K562 (cell line): ENCODE results near the gene CHRM1. TPM values are rescaled to one million over a fixed set of nuclear protein-coding genes. Genes with fewer than 3 reads are reported as not detected.

Experiments
- ATAC-seq: fragments of 200-7000 bp; cut with Tn5 transposase; 3 replicates; pipeline ENCODE4 v1.9.1; 2020; ENCODE audit warnings: moderate library complexity
- BruUV-seq: library from RNA; stranded (reverse); fragments of 400-500 nt; replicated peaks from 2 replicates; lab custom pipeline; 2021; lab: Mats Ljungman, UMichigan
- CTCF ChIA-PET: fragments of 300-600 bp; formaldehyde crosslinking; extraction: SDS; loops from one replicate; lab custom pipeline; 2021; ENCODE audit warnings: low intra/inter-chr PET ratio; lab: Yijun Ruan, JAX
- POLR2A ChIA-PET: fragments of 300-600, 350-650 bp; sonication (Branson Sonifier 250); formaldehyde crosslinking; extraction: SDS; loops from one replicate; lab custom pipeline; 2021; ENCODE audit warnings: antibody characterized with exemption, inconsistent platforms; lab: Yijun Ruan, JAX
- DNase-seq, 4 experiments: peaks; one replicate each; pipeline versions ENCODE4 v3.0.0 to v3.0.0-alpha.2; 2011 to 2018; ENCODE audit warnings: low spot score in 3 of 4, mixed read lengths in 3 of 4; ENCODE audit errors: extremely low read depth in 1 of 4
- FAIRE-seq: peaks from 2 replicates; lab custom pipeline; 2011; peaks lifted over from hg19 to GRCh38; lab: Jason Lieb, UNC
- H2AFZ ChIP-seq: 2 replicates; pipeline ENCODE4 v1.6.0; 2011; ENCODE audit warnings: low read depth, low read length, control low read depth, inconsistent platforms
- H3K27ac ChIP-seq: fragments of 200-600 bp; 3 replicates; pipeline ENCODE4 v1.8.0; 2011; ENCODE audit warnings: low read depth, mild to moderate bottlenecking, control low read depth, inconsistent platforms, low read length, moderate library complexity, mixed read lengths; ENCODE audit errors: extremely low read depth
- H3K27me3 ChIP-seq, 2 experiments: fragments of 300-600 bp in 1 of 2; 2 replicates in 1 of 2; 3 replicates in 1 of 2; pipeline versions ENCODE4 v1.6.0 to v1.8.0; 2011; ENCODE audit warnings: inconsistent platforms in 2 of 2, low read length in 2 of 2, mild to moderate bottlenecking in 1 of 2, mixed read lengths in 1 of 2, moderate library complexity in 1 of 2; ENCODE audit not compliant: control insufficient read depth in 2 of 2, insufficient read depth in 2 of 2
- H3K36me3 ChIP-seq: fragments of 300-600 bp; 3 replicates; pipeline ENCODE4 v1.8.0; 2011; ENCODE audit warnings: mild to moderate bottlenecking, low read length, inconsistent platforms; ENCODE audit not compliant: control insufficient read depth, insufficient read depth
- H3K4me1 ChIP-seq, 2 experiments: fragments of 200-600 bp in 1 of 2; replicated peaks in 1 of 2; 2 replicates in 1 of 2; 3 replicates in 1 of 2; pipeline versions ENCODE4 v1.5.1 to v1.8.0; 2011; ENCODE audit warnings: inconsistent platforms in 2 of 2, low read length in 2 of 2, mild to moderate bottlenecking in 1 of 2, mixed read lengths in 1 of 2, moderate library complexity in 1 of 2; ENCODE audit not compliant: control insufficient read depth in 2 of 2, insufficient read depth in 2 of 2
- H3K4me2 ChIP-seq: 2 replicates; pipeline ENCODE4 v1.6.1; 2011; ENCODE audit warnings: low read length, control low read depth, inconsistent platforms, mixed read lengths; ENCODE audit not compliant: insufficient read depth
- H3K4me3 ChIP-seq: fragments of 200-600 bp; sonication (generic), shearing (Covaris generic); 2 replicates; pipeline ENCODE4 v1.5.1; 2016; ENCODE audit warnings: control low read depth, inconsistent platforms
- H3K79me2 ChIP-seq: fragments of 200-600 bp; 3 replicates; pipeline ENCODE4 v1.8.0; 2011; ENCODE audit warnings: low read length, inconsistent platforms; ENCODE audit not compliant: control insufficient read depth, insufficient read depth
- H3K9ac ChIP-seq, 2 experiments: 2 replicates each; pipeline versions ENCODE4 v1.6.0 to v1.6.1; 2011; ENCODE audit warnings: low read depth in 2 of 2, low read length in 2 of 2, control low read depth in 1 of 2, inconsistent platforms in 1 of 2, mild to moderate bottlenecking in 1 of 2, mixed read lengths in 1 of 2; ENCODE audit not compliant: insufficient read depth in 1 of 2
- H3K9me1 ChIP-seq: one replicate; pipeline ENCODE4 v1.6.0; 2011; ENCODE audit warnings: inconsistent platforms, mild to moderate bottlenecking, low read length, moderate library complexity; ENCODE audit not compliant: control insufficient read depth, insufficient read depth
- H3K9me3 ChIP-seq: replicated peaks from 2 replicates; pipeline ENCODE4 v1.5.1; 2011; ENCODE audit warnings: low read depth, low read length, inconsistent platforms; ENCODE audit not compliant: control insufficient read depth, insufficient read depth
- H4K20me1 ChIP-seq: replicated peaks from 2 replicates; pipeline ENCODE4 v1.6.1; 2011; ENCODE audit warnings: low read length, inconsistent platforms, mixed read lengths; ENCODE audit not compliant: control insufficient read depth, insufficient read depth
- ARID2 ChIP-seq: fragments of 450-650 bp; IDR thresholded peaks from 2 replicates; pipeline ENCODE4 v1.6.1; 2017; ENCODE audit warnings: antibody characterized with exemption, mild to moderate bottlenecking
- BHLHE40 ChIP-seq: IDR thresholded peaks from 2 replicates; pipeline ENCODE4 v1.6.1; 2011; ENCODE audit warnings: low read length, improper control_type of control experiment
- BRD4 ChIP-seq: fragments of 200-600 bp; sonication (generic); IDR thresholded peaks from 2 replicates; pipeline ENCODE4 v1.6.1; 2017; ENCODE audit warnings: inconsistent platforms
- CBFB ChIP-seq: sonication (generic); formaldehyde crosslinking; IDR thresholded peaks from 2 replicates; pipeline ENCODE4 v1.4.0; 2020; ENCODE audit warnings: mild to moderate bottlenecking, missing genetic modification reagents
- EGR1 ChIP-seq: fragments of 450-650 bp; conservative IDR thresholded peaks from 2 replicates; pipeline ENCODE4 v1.6.1; 2017; ENCODE audit warnings: mild to moderate bottlenecking
- HOXB6 ChIP-seq: fragments of 250-450 bp; sonication (Bioruptor Pico); IDR thresholded peaks from 2 replicates; pipeline ENCODE4 v1.5.1; 2022; ENCODE audit warnings: mild to moderate bottlenecking, borderline replicate concordance
- L3MBTL2 ChIP-seq: fragments of 450-650 bp; IDR thresholded peaks from 2 replicates; pipeline ENCODE4 v1.6.1; 2016; ENCODE audit warnings: mild to moderate bottlenecking, moderate library complexity
- PRPF4 ChIP-seq: fragments of 200-400 bp; formaldehyde crosslinking; IDR thresholded peaks from one replicate; pipeline ENCODE4 v1.6.1; 2017; ENCODE audit warnings: low read length, low read depth, mild to moderate bottlenecking; ENCODE audit not compliant: insufficient read depth, poor library complexity, severe bottlenecking
- RBM39 ChIP-seq: fragments of 200-400 bp; formaldehyde crosslinking; optimal IDR thresholded peaks from 2 replicates; pipeline ENCODE3; 2018; ENCODE audit warnings: low read depth, low read length
- RCOR1 ChIP-seq, 2 experiments: IDR thresholded peaks; 2 replicates each; pipeline ENCODE4 v1.6.1; 2012; ENCODE audit warnings: low read depth in 2 of 2, low read length in 2 of 2, borderline replicate concordance in 1 of 2, improper control_type of control experiment in 1 of 2
- STAT5B ChIP-seq: fragments of 250-450 bp; sonication (Bioruptor Pico); IDR thresholded peaks from 2 replicates; pipeline ENCODE4 v1.8.0; 2021; ENCODE audit warnings: mild to moderate bottlenecking, inconsistent platforms
- XRCC5 ChIP-seq: fragments of 200-400 bp; formaldehyde crosslinking; IDR thresholded peaks from 2 replicates; pipeline ENCODE4 v1.6.1; 2017; ENCODE audit warnings: low read depth, mild to moderate bottlenecking, low read length
- ZNF140 ChIP-seq: fragments of 250-450 bp; sonication (Bioruptor Pico); IDR thresholded peaks from 2 replicates; pipeline ENCODE4 v1.8.0; 2021; ENCODE audit warnings: moderate library complexity, mild to moderate bottlenecking, inconsistent platforms
- ZNF354B ChIP-seq: fragments of 250-450 bp; sonication (Bioruptor Pico); IDR thresholded peaks from 2 replicates; pipeline ENCODE4 v1.4.0; 2020
- ZNF764 ChIP-seq: fragments of 250-450 bp; sonication (Bioruptor Pico); IDR thresholded peaks from 2 replicates; pipeline ENCODE4 v1.4.0; 2020; ENCODE audit warnings: low read depth, mild to moderate bottlenecking, moderate library complexity
- WGBS: fragments of 100-300 bp; shearing (Covaris generic); methylation state at CpG from one replicate; pipeline ENCODE4 v1.1.6; 2016; ENCODE audit warnings: low coverage, mixed read lengths; ENCODE audit not compliant: insufficient coverage; ENCODE audit errors: missing lambda C conversion rate; 5-methylcytosine and 5-hydroxymethylcytosine counted together
- in situ Hi-C: fragments of 300-500 bp; cut with MboI; formaldehyde crosslinking; loops from 4 replicates; pipeline ENCODE4 v1.15.0; 2018; ENCODE audit warnings: inconsistent platforms, mixed read lengths
- intact Hi-C: fragments of 100-400 bp; cut with micrococcal nuclease; formaldehyde crosslinking; loops from 2 replicates; pipeline ENCODE4 v1.14.2; 2022
- polyA plus RNA-seq, 8 experiments: library from polyadenylated mRNA; depleted of rRNA in 4 of 8; stranded (reverse) in 5 of 8; unstranded in 3 of 8; fragments of >200 nt; fragmentation: Nextera tagmentation in 2 of 8; fragmentation: Illumina TruSeq in 1 of 8; extraction: Ambion mirVana in 2 of 8; extraction: Trizol in 1 of 8; gene quantifications; 2 replicates each; pipeline versions ENCODE4 v1.2.1 to v1.2.3, GENCODE V29; 2011 to 2014; ENCODE audit warnings: inconsistent platforms in 1 of 8, missing spikeins in 1 of 8
- total RNA-seq, 7 experiments: library from RNA; depleted of rRNA in 6 of 7; stranded (reverse); fragments of >200 nt in 6 of 7; fragmentation: Illumina TruSeq in 2 of 7; extraction: Trizol in 2 of 7; gene quantifications; 2 replicates each; pipeline versions ENCODE4 v1.2.1 to v1.2.3, GENCODE V29; 2011 to 2021; ENCODE audit warnings: low replicate concordance in 1 of 7

The CHRM1 gene
- total and polyA plus RNA-seq, 9 of the 15 experiments (the other 6 are each of a cell fraction or from before 2014, with no cell fraction given), result not detected

DNA sequence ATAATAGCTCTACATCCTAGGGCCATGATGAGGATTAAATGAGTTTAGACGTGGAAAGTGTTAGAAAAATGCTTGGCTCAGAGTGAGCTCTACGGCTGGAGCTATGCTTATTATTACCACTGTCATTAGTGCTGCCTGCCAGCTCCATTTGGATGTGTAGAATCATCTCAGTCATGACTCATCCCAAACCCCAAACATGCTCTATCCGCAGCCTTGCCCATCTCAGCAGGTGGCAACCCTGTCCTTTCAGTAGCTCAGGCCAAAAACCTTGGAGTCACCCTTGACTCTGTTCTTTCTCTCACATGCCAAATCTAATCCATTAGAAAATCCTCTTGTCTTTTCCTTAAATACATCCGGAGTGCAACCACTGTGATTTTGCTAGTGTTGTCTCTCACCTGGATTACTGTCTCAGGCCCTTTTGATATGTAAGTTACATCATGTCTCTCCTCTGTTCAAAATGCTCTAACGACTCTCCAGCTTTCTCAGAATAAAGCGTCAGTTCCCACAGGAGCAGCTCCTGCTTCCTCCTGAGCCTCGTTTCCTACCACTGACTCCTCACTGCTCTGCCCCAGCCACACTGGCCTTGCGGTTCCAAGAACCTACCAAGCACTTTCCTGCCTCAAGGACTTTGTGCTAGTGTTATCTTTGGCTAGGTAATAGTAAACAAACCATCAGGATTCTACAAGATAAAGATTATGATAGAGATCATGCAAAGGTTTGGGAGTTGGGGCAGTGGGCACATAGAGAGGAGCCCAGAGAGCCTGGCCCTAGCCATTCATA lies 10.5 kb upstream of the CHRM1 start:
- Histone ChIP-seq H3K27ac (no peak overlapping the region), H3K4me2 (no peak overlapping the region), H3K79me2 (no peaks in the 10 kb centered on the region), H3K36me3 (no peaks in the 10 kb centered on the region), H3K4me1 (peaks cover 0 to 5% of the 10 kb centered on the region in 2 experiments; a peak in 2 of 5 replicates), H3K27me3 (peaks cover 8 to 58% of the 10 kb centered on the region in 2 experiments), H3K4me3 (no peak overlapping the region), H3K9ac (no peak overlapping the region), H3K9me3 (no peaks in the 10 kb centered on the region), H2AFZ (no peak overlapping the region), H4K20me1 (peaks cover 4% of the 10 kb centered on the region; the same call in 1 of the 2 replicates), H3K9me1 (no peaks in the 10 kb centered on the region)
- FAIRE-seq (no peak), DNase-seq (no peak), ATAC-seq (no peak)
- intact Hi-C loops (no loop called here), in situ Hi-C loops (no loop called here)
- 2% methylated on average over 8 of the region's 8 CpGs for WGBS
- TF ChIP-seq PRPF4 (no peak), HOXB6 (CRISPR knock-in tag) (no peak), RCOR1 (IDR thresholded peaks at IDR 0.05; ENCODE audit: borderline replicate concordance in 1 of 2, low read depth in 2 of 2, low read length in 2 of 2) (no peak), RBM39 (no peak), CBFB (CRISPR knock-in tag) (no peak), STAT5B (no peak), ZNF354B (no peak), BHLHE40 (no peak), L3MBTL2 (no peak), BRD4 (no peak), ZNF764 (no peak), XRCC5 (no peak), ZNF140 (CRISPR knock-in tag) (no peak), ARID2 (no peak), EGR1 (no peak)
- POLR2A ChIA-PET, result interaction anchor here (0.6 kb wide), 1 partner anchor 41 kb away, joined by 3 read pairs; no protein-coding TSS in a partner anchor
- BruUV-seq, result no TSS peak
- CTCF ChIA-PET, result interaction anchor here (0.7 kb wide), 1 partner anchor 1692 kb away, joined by 3 read pairs; no protein-coding TSS in a partner anchor
